SK-N-SH (cell line): ENCODE results near the gene GPNMB. TPM values are rescaled to one million over a fixed set of nuclear protein-coding genes. Genes with fewer than 3 reads are reported as not detected.

Experiments
- CTCF ChIA-PET: fragments of 300-600, 350-600 bp; formaldehyde crosslinking; extraction: SDS; loops from one replicate; lab custom pipeline; 2021; lab: Yijun Ruan, JAX
- POLR2A ChIA-PET: fragments of 350-600 bp; sonication (Branson Sonifier 250); formaldehyde crosslinking; extraction: SDS; loops from one replicate; lab custom pipeline; 2020; ENCODE audit warnings: antibody characterized with exemption, inconsistent platforms; lab: Yijun Ruan, JAX
- DNase-seq: peaks from one replicate; pipeline ENCODE4 v3.0.0; 2012
- H2AFZ ChIP-seq: fragments of 200-600 bp; sonication (generic); 2 replicates; pipeline ENCODE4 v1.8.1; 2016; ENCODE audit warnings: antibody characterized with exemption, mild to moderate bottlenecking, low read depth
- H3F3A ChIP-seq: fragments of 200-600 bp; sonication (generic); replicated peaks from 2 replicates; pipeline ENCODE3; 2016; ENCODE audit warnings: antibody characterized with exemption, mild to moderate bottlenecking; ENCODE audit not compliant: insufficient read depth
- H3K27ac ChIP-seq, 2 experiments: fragments of 200-500 bp in 1 of 2; fragments of 200-600 bp in 1 of 2; sonication (Bioruptor generic) in 1 of 2; sonication (generic), shearing (Covaris generic) in 1 of 2; 2 replicates each; pipeline versions ENCODE4 v1.5.1 to v1.6.1; 2014 to 2016; ENCODE audit warnings: low read depth in 2 of 2, inconsistent platforms in 1 of 2, low read length in 1 of 2, mild to moderate bottlenecking in 1 of 2, mixed read lengths in 1 of 2
- H3K27me3 ChIP-seq: fragments of 200-600 bp; sonication (generic), shearing (Covaris generic); 2 replicates; pipeline ENCODE4 v1.6.1; 2016; ENCODE audit warnings: mixed run types; ENCODE audit not compliant: insufficient read depth
- H3K36me3 ChIP-seq, 2 experiments: fragments of 200-500 bp in 1 of 2; fragments of 200-600 bp in 1 of 2; sonication (Bioruptor generic) in 1 of 2; sonication (generic) in 1 of 2; replicated peaks in 1 of 2; 2 replicates each; pipeline versions ENCODE3 to v1.5.1; 2014 to 2016; ENCODE audit warnings: low read length in 1 of 2, mild to moderate bottlenecking in 1 of 2; ENCODE audit not compliant: insufficient read depth in 2 of 2, control insufficient read depth in 1 of 2
- H3K4me1 ChIP-seq, 2 experiments: fragments of 200-500 bp in 1 of 2; fragments of 200-600 bp in 1 of 2; sonication (Bioruptor generic) in 1 of 2; sonication (generic), shearing (Covaris generic) in 1 of 2; 2 replicates each; pipeline versions ENCODE4 v1.5.1 to v1.6.1; 2014 to 2016; ENCODE audit warnings: low read depth in 1 of 2, low read length in 1 of 2, mixed run types in 1 of 2; ENCODE audit not compliant: insufficient read depth in 2 of 2, control insufficient read depth in 1 of 2
- H3K4me2 ChIP-seq: fragments of 200-600 bp; sonication (generic), shearing (Covaris generic); 2 replicates; pipeline ENCODE4 v1.6.1; 2017; ENCODE audit warnings: mixed run types
- H3K4me3 ChIP-seq, 2 experiments: fragments of 200-500 bp in 1 of 2; fragments of 200-600 bp in 1 of 2; sonication (Bioruptor generic) in 1 of 2; sonication (generic), shearing (Covaris generic) in 1 of 2; 2 replicates each; pipeline versions ENCODE4 v1.5.1 to v1.8.1; 2014 to 2016; ENCODE audit warnings: low read depth in 2 of 2, inconsistent platforms in 1 of 2, low read length in 1 of 2, mild to moderate bottlenecking in 1 of 2, mixed read lengths in 1 of 2, moderate library complexity in 1 of 2
- H3K79me2 ChIP-seq: fragments of 200-600 bp; sonication (generic); 2 replicates; pipeline ENCODE4 v1.8.1; 2017; ENCODE audit warnings: mild to moderate bottlenecking; ENCODE audit not compliant: insufficient read depth
- H3K9ac ChIP-seq: fragments of 200-600 bp; sonication (generic); 2 replicates; pipeline ENCODE4 v1.6.1; 2017; ENCODE audit warnings: mixed run types
- H3K9me2 ChIP-seq: fragments of 200-600 bp; sonication (generic); 2 replicates; pipeline ENCODE4 v1.6.1; 2017; ENCODE audit warnings: mixed run types
- H3K9me3 ChIP-seq: fragments of 200-600 bp; sonication (generic); 2 replicates; pipeline ENCODE4 v1.6.1; 2017; ENCODE audit warnings: mixed run types, mild to moderate bottlenecking, moderate library complexity
- H4K20me1 ChIP-seq: fragments of 200-600 bp; sonication (generic); 2 replicates; pipeline ENCODE4 v1.6.1; 2017; ENCODE audit warnings: mild to moderate bottlenecking, mixed run types; ENCODE audit not compliant: insufficient read depth
- CHD2 ChIP-seq: fragments of 150-350 bp; IDR thresholded peaks from 2 replicates; pipeline ENCODE4 v1.6.1; 2018; ENCODE audit warnings: low read length; ENCODE audit not compliant: partially characterized antibody
- ELF1 ChIP-seq: IDR thresholded peaks from 2 replicates; pipeline ENCODE4 v1.4.0; 2012
- FOSL2 ChIP-seq: IDR thresholded peaks from 2 replicates; pipeline ENCODE4 v1.4.0; 2012; ENCODE audit warnings: low read depth, mild to moderate bottlenecking, moderate library complexity, borderline replicate concordance
- FOXJ3 ChIP-seq: sonication (generic); formaldehyde crosslinking; IDR thresholded peaks from 2 replicates; pipeline ENCODE4 v1.5.1; 2020; ENCODE audit warnings: mild to moderate bottlenecking, missing genetic modification reagents
- FOXM1 ChIP-seq: IDR thresholded peaks from 2 replicates; pipeline ENCODE4 v1.4.0; 2012; ENCODE audit warnings: low read depth, mild to moderate bottlenecking
- GABPA ChIP-seq: IDR thresholded peaks from 2 replicates; pipeline ENCODE4 v1.4.0; 2012; ENCODE audit warnings: low read depth, mild to moderate bottlenecking
- GATA2 ChIP-seq: sonication (generic); formaldehyde crosslinking; IDR thresholded peaks from 2 replicates; pipeline ENCODE4 v1.5.0; 2020; ENCODE audit warnings: mild to moderate bottlenecking, missing genetic modification reagents
- IRF3 ChIP-seq: fragments of 150-350 bp; IDR thresholded peaks from 2 replicates; pipeline ENCODE4 v1.6.1; 2016; ENCODE audit warnings: mild to moderate bottlenecking, low read depth, low read length
- JUND ChIP-seq: IDR thresholded peaks from 2 replicates; pipeline ENCODE4 v1.4.0; 2012
- MAX ChIP-seq: IDR thresholded peaks from 2 replicates; pipeline ENCODE4 v1.4.0; 2012; ENCODE audit warnings: low read depth
- NRF1 ChIP-seq: IDR thresholded peaks from 2 replicates; pipeline ENCODE4 v1.6.1; 2012; ENCODE audit warnings: low read depth, mild to moderate bottlenecking, low read length
- RCOR1 ChIP-seq: fragments of 150-350 bp; IDR thresholded peaks from 2 replicates; pipeline ENCODE4 v1.6.1; 2017; ENCODE audit warnings: antibody characterized with exemption, low read length
- REST ChIP-seq: IDR thresholded peaks from 2 replicates; pipeline ENCODE4 v1.6.1; 2012; ENCODE audit warnings: mild to moderate bottlenecking, low read depth, low read length, moderate library complexity
- RFX5 ChIP-seq: IDR thresholded peaks from 2 replicates; pipeline ENCODE4 v1.6.1; 2012; ENCODE audit warnings: mild to moderate bottlenecking, improper control_type of control experiment, low read length
- RXRA ChIP-seq: IDR thresholded peaks from 2 replicates; pipeline ENCODE4 v1.4.0; 2012; ENCODE audit warnings: low read depth, mild to moderate bottlenecking, borderline replicate concordance
- SMC3 ChIP-seq: IDR thresholded peaks from 2 replicates; pipeline ENCODE4 v1.6.1; 2012; ENCODE audit warnings: low read depth, low read length, improper control_type of control experiment
- TCF12 ChIP-seq: IDR thresholded peaks from 2 replicates; pipeline ENCODE4 v1.4.0; 2012
- TEAD4 ChIP-seq: IDR thresholded peaks from 2 replicates; pipeline ENCODE4 v1.4.0; 2012; ENCODE audit warnings: mild to moderate bottlenecking, borderline replicate concordance; ENCODE audit not compliant: insufficient read depth
- USF1 ChIP-seq: IDR thresholded peaks from 2 replicates; pipeline ENCODE4 v1.4.0; 2012; ENCODE audit warnings: low read depth, borderline replicate concordance
- USF2 ChIP-seq: fragments of 150-350 bp; IDR thresholded peaks from 2 replicates; pipeline ENCODE4 v1.6.1; 2017; ENCODE audit warnings: antibody characterized with exemption, low read length, low read depth, borderline replicate concordance
- YY1 ChIP-seq: IDR thresholded peaks from 2 replicates; pipeline ENCODE4 v1.4.0; 2012; ENCODE audit warnings: low read depth, mild to moderate bottlenecking
- WGBS: methylation state at CpG from one replicate; pipeline ENCODE4 v1.1.6; 2017; ENCODE audit warnings: low lambda C conversion rate; 5-methylcytosine and 5-hydroxymethylcytosine counted together
- polyA plus RNA-seq, 3 experiments: library from polyadenylated mRNA; depleted of rRNA; stranded (reverse); fragments of >200 nt; gene quantifications; 2 replicates each; pipeline ENCODE4 v1.2.3, GENCODE V29; 2012

GPNMB gene
- polyA plus RNA-seq, 1 of the 3 experiments (the other 2 are of a cell fraction) = 13.8 TPM

- Histone ChIP-seq H3K9me3 (no peaks in the 10 kb centered on the region), H3K27ac (no peak overlapping the region), H3K79me2 (no peaks in the 10 kb centered on the region), H4K20me1 (no peaks in the 10 kb centered on the region), H3F3A (no peaks in the 10 kb centered on the region), H3K27me3 (no peaks in the 10 kb centered on the region), H2AFZ (no peak overlapping the region), H3K4me2 (no peak overlapping the region), H3K9me2 (no peaks in the 10 kb centered on the region), H3K4me3 (no peak overlapping the region), H3K4me1 (peaks cover 0 to 18% of the 10 kb centered on the region in 2 experiments; a peak in 2 of 4 replicates), H3K9ac (no peak overlapping the region), H3K36me3 (no peaks in the 10 kb centered on the region)
- ChIA-PET POLR2A (no interaction called here), CTCF (interaction anchor here (2.1 kb wide), 1 partner anchor 67 kb away, joined by 6 read pairs; no protein-coding TSS in a partner anchor)
- DNase-seq = no peak
- TF ChIP-seq REST (no peak), YY1 (no peak), JUND (no peak), FOSL2 (no peak), USF2 (no peak), TCF12 (no peak)
- WGBS = 79% methylated on average over 2 of the region's 2 CpGs
These were observed 36.1 kb upstream of the GPNMB start for GRCh38 chr7:23210506-23210905.

- Histone ChIP-seq H2AFZ (no peak overlapping the region), H3K79me2 (no peaks in the 10 kb centered on the region), H3K9me2 (no peaks in the 10 kb centered on the region), H3K27me3 (no peaks in the 10 kb centered on the region), H3K4me2 (no peak overlapping the region), H3K4me3 (no peak overlapping the region), H3F3A (no peaks in the 10 kb centered on the region), H3K9me3 (no peaks in the 10 kb centered on the region), H3K4me1 (peaks cover 0 to 13% of the 10 kb centered on the region in 2 experiments; a peak in 2 of 4 replicates), H3K9ac (no peak overlapping the region), H3K27ac (no peak overlapping the region), H3K36me3 (no peaks in the 10 kb centered on the region), H4K20me1 (no peaks in the 10 kb centered on the region)
- TF ChIP-seq TCF12 (no peak), TEAD4 (no peak), FOXM1 (no peak), RXRA (no peak), FOXJ3 (CRISPR knock-in tag) (no peak), RFX5 (no peak), SMC3 (no peak), ELF1 (no peak), GABPA (no peak), GATA2 (no peak), IRF3 (no peak), CHD2 (no peak), MAX (no peak), USF1 (no peak), RCOR1 (no peak), NRF1 (no peak)
- ChIA-PET POLR2A (no interaction called here), CTCF (interaction anchor here (1.0 to 1.5 kb wide), 3 partner anchors 27 to 262 kb away, joined by 3 to 5 read pairs (median 5); no protein-coding TSS in a partner anchor)
- DNase-seq = no peak
- 88% methylated on average over 11 of the region's 11 CpGs for WGBS
These were observed 35.0 kb upstream of the GPNMB start for GRCh38 chr7:23211589-23211988.
